DOHH2 (cell line): ENCODE data around the gene KCNJ6.

ENCODE experiments used
- H3F3A ChIP-seq: fragments of 200-600 bp; sonication (generic), shearing (Covaris generic); 2 replicates; pipeline ENCODE4 v1.6.0; 2016; ENCODE audit warnings: antibody characterized with exemption, mild to moderate bottlenecking; ENCODE audit not compliant: control insufficient read depth, insufficient read depth
- H3K27ac ChIP-seq: fragments of 200-600 bp; sonication (generic); 2 replicates; pipeline ENCODE4 v1.5.1; 2014; ENCODE audit warnings: low read depth, mild to moderate bottlenecking, low read length, moderate library complexity
- H3K27me3 ChIP-seq: fragments of 200-600 bp; sonication (generic); 2 replicates; pipeline ENCODE4 v1.6.1; 2014; ENCODE audit warnings: mild to moderate bottlenecking, low read length, mixed read lengths; ENCODE audit not compliant: control insufficient read depth
- H3K36me3 ChIP-seq: fragments of 200-600 bp; sonication (generic); 2 replicates; pipeline ENCODE4 v1.6.1; 2014; ENCODE audit warnings: mild to moderate bottlenecking, low read length, moderate library complexity, mixed read lengths; ENCODE audit not compliant: control insufficient read depth
- H3K4me1 ChIP-seq: fragments of 200-600 bp; sonication (generic); 2 replicates; pipeline ENCODE4 v1.6.1; 2014; ENCODE audit warnings: mild to moderate bottlenecking, low read length, mixed read lengths; ENCODE audit not compliant: control insufficient read depth
- H3K4me2 ChIP-seq: fragments of 200-600 bp; sonication (generic); 2 replicates; pipeline ENCODE4 v1.6.0; 2014; ENCODE audit warnings: mild to moderate bottlenecking, low read length, moderate library complexity
- H3K4me3 ChIP-seq: fragments of 200-600 bp; sonication (generic); 2 replicates; pipeline ENCODE4 v1.5.1; 2014; ENCODE audit warnings: mild to moderate bottlenecking, low read length, mixed read lengths
- H3K79me2 ChIP-seq: fragments of 200-600 bp; sonication (generic); 2 replicates; pipeline ENCODE4 v1.6.1; 2014; ENCODE audit warnings: mild to moderate bottlenecking, low read length, mixed read lengths; ENCODE audit not compliant: control insufficient read depth
- H3K9me2 ChIP-seq: fragments of 200-600 bp; sonication (generic); replicated peaks from 2 replicates; pipeline ENCODE4 v1.6.1; 2014; ENCODE audit warnings: mild to moderate bottlenecking, low read length, mixed read lengths; ENCODE audit not compliant: control insufficient read depth
- H3K9me3 ChIP-seq: fragments of 200-600 bp; sonication (generic); 2 replicates; pipeline ENCODE4 v1.6.1; 2014; ENCODE audit warnings: antibody characterized with exemption, low read length, mixed read lengths; ENCODE audit not compliant: control insufficient read depth, insufficient read depth
- H4K20me1 ChIP-seq: fragments of 200-600 bp; sonication (generic); 2 replicates; pipeline ENCODE4 v1.6.0; 2014; ENCODE audit warnings: low read depth, mild to moderate bottlenecking, antibody characterized with exemption, low read length, moderate library complexity; ENCODE audit not compliant: control insufficient read depth, insufficient read depth
- EZH2phosphoT487 ChIP-seq: fragments of 200-600 bp; sonication (generic); IDR thresholded peaks from 2 replicates; pipeline ENCODE4 v1.6.1; 2017; ENCODE audit warnings: borderline replicate concordance, mild to moderate bottlenecking, antibody characterized with exemption, low read length, moderate library complexity, mixed read lengths
- TF ChIP-seq, protein P1 (sequence below): fragments of 200-600 bp; sonication (generic); IDR thresholded peaks from one replicate; pipeline ENCODE4 v1.5.1; 2014; ENCODE audit warnings: antibody characterized with exemption, mild to moderate bottlenecking, low read depth, low read length; ENCODE audit not compliant: poor library complexity, severe bottlenecking

Gene KCNJ6

DNA sequence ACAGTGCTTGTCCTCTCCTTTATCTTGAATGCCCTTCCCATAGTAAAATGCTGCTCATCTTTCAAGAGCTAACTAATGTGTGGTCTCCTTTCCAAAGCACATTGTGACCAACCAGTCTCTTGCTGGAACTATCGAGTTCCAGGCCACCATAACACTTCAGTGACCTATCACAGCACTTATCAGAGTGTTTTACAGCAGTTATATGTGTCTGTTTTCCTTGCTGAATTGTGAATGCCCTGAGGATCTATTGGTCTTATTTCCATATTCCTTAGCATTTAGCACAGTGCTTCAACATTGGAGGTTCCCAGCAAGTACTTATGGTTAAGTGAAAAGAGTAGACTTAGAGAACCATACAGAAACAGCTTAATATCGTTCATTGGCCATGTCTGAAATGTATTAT, 285.4 kb downstream of the KCNJ6 start:
- no peaks in the 10 kb centered on the region for H4K20me1 ChIP-seq
- H3K9me3 ChIP-seq = no peaks in the 10 kb centered on the region
- no peaks in the 10 kb centered on the region for H3F3A ChIP-seq
- no peak overlapping the region for H3K4me2 ChIP-seq
- H3K4me1 ChIP-seq = no peaks in the 10 kb centered on the region
- peaks cover 16% of the 10 kb centered on the region for H3K27me3 ChIP-seq
- H3K27ac ChIP-seq = no peak overlapping the region
- no peaks in the 10 kb centered on the region for H3K36me3 ChIP-seq
- no peaks in the 10 kb centered on the region for H3K9me2 ChIP-seq
- no peaks in the 10 kb centered on the region for H3K79me2 ChIP-seq
- H3K4me3 ChIP-seq = no peak overlapping the region
- TF ChIP-seq, protein P1, sequence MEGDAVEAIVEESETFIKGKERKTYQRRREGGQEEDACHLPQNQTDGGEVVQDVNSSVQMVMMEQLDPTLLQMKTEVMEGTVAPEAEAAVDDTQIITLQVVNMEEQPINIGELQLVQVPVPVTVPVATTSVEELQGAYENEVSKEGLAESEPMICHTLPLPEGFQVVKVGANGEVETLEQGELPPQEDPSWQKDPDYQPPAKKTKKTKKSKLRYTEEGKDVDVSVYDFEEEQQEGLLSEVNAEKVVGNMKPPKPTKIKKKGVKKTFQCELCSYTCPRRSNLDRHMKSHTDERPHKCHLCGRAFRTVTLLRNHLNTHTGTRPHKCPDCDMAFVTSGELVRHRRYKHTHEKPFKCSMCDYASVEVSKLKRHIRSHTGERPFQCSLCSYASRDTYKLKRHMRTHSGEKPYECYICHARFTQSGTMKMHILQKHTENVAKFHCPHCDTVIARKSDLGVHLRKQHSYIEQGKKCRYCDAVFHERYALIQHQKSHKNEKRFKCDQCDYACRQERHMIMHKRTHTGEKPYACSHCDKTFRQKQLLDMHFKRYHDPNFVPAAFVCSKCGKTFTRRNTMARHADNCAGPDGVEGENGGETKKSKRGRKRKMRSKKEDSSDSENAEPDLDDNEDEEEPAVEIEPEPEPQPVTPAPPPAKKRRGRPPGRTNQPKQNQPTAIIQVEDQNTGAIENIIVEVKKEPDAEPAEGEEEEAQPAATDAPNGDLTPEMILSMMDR = no peak
- TF ChIP-seq EZH2phosphoT487 = no peak

DNA sequence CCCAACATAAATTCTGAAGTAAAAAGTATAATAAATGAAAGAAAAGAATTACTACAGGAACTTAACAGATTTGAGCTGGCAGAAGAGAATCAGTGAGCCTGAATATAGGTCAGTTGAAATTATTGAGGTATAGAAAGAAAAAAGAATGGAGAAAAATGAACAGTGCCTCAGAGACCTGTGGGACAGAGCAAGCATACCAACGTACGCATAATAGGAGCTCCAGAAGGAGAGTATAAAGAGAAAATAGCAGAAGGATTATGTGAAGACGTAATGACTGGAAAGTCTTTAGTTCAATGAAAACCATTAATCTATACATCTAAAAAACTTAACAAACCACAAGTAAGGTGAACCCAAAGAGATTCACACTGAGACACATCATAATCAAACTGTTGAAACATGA, 287.9 kb downstream of the KCNJ6 start:
- Histone ChIP-seq H3K36me3 (no peaks in the 10 kb centered on the region), H3K9me3 (no peaks in the 10 kb centered on the region), H4K20me1 (no peaks in the 10 kb centered on the region), H3K4me2 (no peak overlapping the region), H3K4me3 (no peak overlapping the region), H3K4me1 (no peaks in the 10 kb centered on the region), H3K27ac (no peak overlapping the region), H3K79me2 (no peaks in the 10 kb centered on the region), H3K27me3 (peaks cover 16% of the 10 kb centered on the region), H3K9me2 (no peaks in the 10 kb centered on the region), H3F3A (no peaks in the 10 kb centered on the region)
- no peak for TF ChIP-seq EZH2phosphoT487
- TF ChIP-seq, protein P1 = no peak

DNA sequence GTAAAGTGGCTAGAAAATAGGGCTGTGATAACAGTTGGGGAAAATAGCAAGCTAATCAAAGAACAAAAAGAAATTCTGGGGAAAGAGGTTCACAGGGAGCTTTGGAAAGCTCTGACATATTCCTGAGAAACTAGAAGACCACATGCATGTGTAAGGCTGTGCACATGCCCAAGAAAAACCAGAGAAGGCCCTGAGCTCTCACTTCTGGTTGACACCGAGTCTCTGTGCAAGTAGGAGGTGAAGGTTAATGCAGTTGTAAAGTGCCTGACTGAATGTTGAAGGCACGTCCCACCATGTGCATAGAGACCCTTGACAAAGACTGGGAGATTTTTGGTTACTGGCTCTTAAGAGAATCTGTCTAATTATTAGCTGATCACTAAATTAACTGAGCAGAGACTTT, 288.7 kb downstream of the KCNJ6 start:
- Histone ChIP-seq H3K27ac (no peak overlapping the region), H3F3A (no peaks in the 10 kb centered on the region), H3K4me2 (no peak overlapping the region)

More for the DNA sequence above, 288.7 kb downstream of the KCNJ6 start:
- Histone ChIP-seq H3K27me3 (peaks cover 16% of the 10 kb centered on the region), H4K20me1 (no peaks in the 10 kb centered on the region), H3K36me3 (no peaks in the 10 kb centered on the region), H3K4me1 (no peaks in the 10 kb centered on the region), H3K9me2 (no peaks in the 10 kb centered on the region), H3K79me2 (no peaks in the 10 kb centered on the region), H3K9me3 (no peaks in the 10 kb centered on the region), H3K4me3 (no peak overlapping the region)
- TF ChIP-seq, protein P1 = no peak
- no peak for TF ChIP-seq EZH2phosphoT487
